ENCODE results near the gene URB2.

The URB2 gene

GRCh38 chr1:229623838-229624237 lies 2.2 kb upstream of the URB2 start:
- no peak for TF ChIP-seq ZNF274 (IDR thresholded peaks at IDR 0.05; ENCODE audit: low read depth, low read length)
- H3K4me3 ChIP-seq (ENCODE audit: low read length), result peak overlapping the region; percentile 12; the same call in 1 of the 2 replicates

GRCh38 chr1:229624521-229625070 lies 1.5 kb upstream of the URB2 start:
- no peak for TF ChIP-seq ZNF274 (IDR thresholded peaks at IDR 0.05; ENCODE audit: low read depth, low read length)
- H3K4me3 ChIP-seq (ENCODE audit: low read length), result peak overlapping the region; percentile 69

GRCh38 chr1:229625071-229625914 lies 754 bp upstream of the URB2 start:
- no peak for TF ChIP-seq ZNF274 (IDR thresholded peaks at IDR 0.05; ENCODE audit: low read depth, low read length)
- peak overlapping the region; percentile 95 for H3K4me3 ChIP-seq (ENCODE audit: low read length)

- no peak for TF ChIP-seq ZNF274 (IDR thresholded peaks at IDR 0.05; ENCODE audit: low read depth, low read length)
- H3K4me3 ChIP-seq (ENCODE audit: low read length), result peak overlapping the region; percentile 95; the same call in 1 of the 2 replicates
Observed at GRCh38 chr1:229627003-229627402, 956 bp downstream of the URB2 start.

GRCh38 chr1:229629261-229629660 lies 3.2 kb downstream of the URB2 start:
- H3K4me3 ChIP-seq (ENCODE audit: low read length), result no peak overlapping the region
- TF ChIP-seq ZNF274 (IDR thresholded peaks at IDR 0.05; ENCODE audit: low read depth, low read length), result no peak

GRCh38 chr1:229631148-229631547 lies 5.1 kb downstream of the URB2 start:
- TF ChIP-seq ZNF274 (IDR thresholded peaks at IDR 0.05; ENCODE audit: low read depth, low read length), result no peak
- H3K4me3 ChIP-seq (ENCODE audit: low read length), result no peak overlapping the region

GRCh38 chr1:229631966-229632365 lies 5.9 kb downstream of the URB2 start:
- no peak overlapping the region for H3K4me3 ChIP-seq (ENCODE audit: low read length)
- no peak for TF ChIP-seq ZNF274 (IDR thresholded peaks at IDR 0.05; ENCODE audit: low read depth, low read length)

GRCh38 chr1:229636042-229636441 lies 10.0 kb downstream of the URB2 start:
- H3K4me3 ChIP-seq (ENCODE audit: low read length), result no peak overlapping the region
- TF ChIP-seq ZNF274 (IDR thresholded peaks at IDR 0.05; ENCODE audit: low read depth, low read length), result no peak

- TF ChIP-seq ZNF274 (IDR thresholded peaks at IDR 0.05; ENCODE audit: low read depth, low read length), result no peak
Observed at GRCh38 chr1:229637746-229638145, 11.7 kb downstream of the URB2 start.

GRCh38 chr1:229640455-229640854 lies 14.4 kb downstream of the URB2 start:
- no peak for TF ChIP-seq ZNF274 (IDR thresholded peaks at IDR 0.05; ENCODE audit: low read depth, low read length)
- no peak overlapping the region for H3K4me3 ChIP-seq (ENCODE audit: low read length)

More at GRCh38 chr1:229637746-229638145, 11.7 kb downstream of the URB2 start:
- H3K4me3 ChIP-seq (ENCODE audit: low read length), result no peak overlapping the region

GRCh38 chr1:229641306-229641705 lies 15.3 kb downstream of the URB2 start:
- no peak for TF ChIP-seq ZNF274 (IDR thresholded peaks at IDR 0.05; ENCODE audit: low read depth, low read length)
- no peak overlapping the region for H3K4me3 ChIP-seq (ENCODE audit: low read length)

- no peak for TF ChIP-seq ZNF274 (IDR thresholded peaks at IDR 0.05; ENCODE audit: low read depth, low read length)
- H3K4me3 ChIP-seq (ENCODE audit: low read length), result no peak overlapping the region
Observed at GRCh38 chr1:229642376-229642775, 16.3 kb downstream of the URB2 start.

GRCh38 chr1:229642970-229643369 lies 16.9 kb downstream of the URB2 start:
- no peak for TF ChIP-seq ZNF274 (IDR thresholded peaks at IDR 0.05; ENCODE audit: low read depth, low read length)
- H3K4me3 ChIP-seq (ENCODE audit: low read length), result no peak overlapping the region

- no peak for TF ChIP-seq ZNF274 (IDR thresholded peaks at IDR 0.05; ENCODE audit: low read depth, low read length)
- no peak overlapping the region for H3K4me3 ChIP-seq (ENCODE audit: low read length)
Observed at GRCh38 chr1:229643996-229644745, 18.1 kb downstream of the URB2 start.
